Esophagus muscularis mucosa (tissue), 4 donors: Measurements from ENCODE around the gene CXCL8. TPM values are rescaled to one million over a fixed set of nuclear protein-coding genes. Genes with fewer than 3 reads are reported as not detected.

ENCODE experiments used
- DNase-seq: peaks from one replicate; pipeline ENCODE4 v3.0.0-alpha.2; 2017; ENCODE audit errors: extremely low spot score
- H3K27ac ChIP-seq, 4 donors: fragments of 200-600 bp; sonication (generic); replicated peaks in 1 of 4; 1 replicate in 3 of 4; 2 replicates in 1 of 4; pipeline ENCODE4 v1.5.1; 2016 to 2019; ENCODE audit warnings: mild to moderate bottlenecking in 1 of 4
- H3K27me3 ChIP-seq, 4 donors: fragments of 200-600 bp; sonication (generic); one replicate each; pipeline versions ENCODE4 v1.5.1 to v1.6.0; 2016 to 2019
- H3K36me3 ChIP-seq, 4 donors: fragments of 200-600 bp; sonication (generic); one replicate each; pipeline ENCODE4 v1.5.1; 2016 to 2019
- H3K4me1 ChIP-seq, 4 donors: fragments of 200-600 bp; sonication (generic); one replicate each; pipeline ENCODE4 v1.5.1; 2016 to 2019
- H3K4me3 ChIP-seq, 4 donors: fragments of 200-600 bp; sonication (generic); 1 replicate in 2 of 4; 2 replicates in 2 of 4; pipeline ENCODE4 v1.5.1; 2016 to 2019; ENCODE audit warnings: mild to moderate bottlenecking in 4 of 4, moderate library complexity in 1 of 4
- H3K9me3 ChIP-seq, 4 donors: fragments of 200-600 bp; sonication (generic); 1 replicate in 3 of 4; 2 replicates in 1 of 4; pipeline ENCODE4 v1.5.1; 2016 to 2019
- EP300 ChIP-seq: sonication (generic); formaldehyde crosslinking; IDR thresholded peaks from one replicate; pipeline ENCODE4 v1.6.1; 2017; ENCODE audit warnings: antibody characterized with exemption
- POLR2A ChIP-seq: fragments of 450-650 bp; IDR thresholded peaks from one replicate; pipeline ENCODE4 v1.6.1; 2017; ENCODE audit warnings: antibody characterized with exemption, moderate library complexity, mild to moderate bottlenecking, low read depth
- POLR2AphosphoS5 ChIP-seq, 2 donors: sonication (generic); formaldehyde crosslinking; IDR thresholded peaks; one replicate each; pipeline ENCODE4 v1.6.1; 2017; ENCODE audit warnings: antibody characterized with exemption in 2 of 2
- WGBS: methylation state at CpG from one replicate; pipeline ENCODE4 v1.1.5; 2018; 5-methylcytosine and 5-hydroxymethylcytosine counted together
- intact Hi-C: fragments of 100-400 bp; cut with DNase I; formaldehyde crosslinking; loops from one replicate; pipeline ENCODE4 v1.15.1; 2023
- total RNA-seq, 4 donors: library from RNA; depleted of rRNA; stranded (reverse); fragments of >200 nt; gene quantifications; one replicate each; pipeline versions ENCODE4 v1.1.0 to v1.2.1, GENCODE V29; 2016
- TF ChIP-seq, protein P1 (sequence below), 3 experiments: fragments of 200-600 bp in 2 of 3; fragments of 450-650 bp in 1 of 3; sonication (generic) in 2 of 3; IDR thresholded peaks; one replicate each; pipeline ENCODE4 v1.5.1; 2017 to 2019; ENCODE audit warnings: antibody characterized with exemption in 3 of 3, mild to moderate bottlenecking in 2 of 3, moderate library complexity in 1 of 3

The CXCL8 gene
- total RNA-seq, 4 donors from 2014 or later: 8.0 TPM; not detected in 3

DNA sequence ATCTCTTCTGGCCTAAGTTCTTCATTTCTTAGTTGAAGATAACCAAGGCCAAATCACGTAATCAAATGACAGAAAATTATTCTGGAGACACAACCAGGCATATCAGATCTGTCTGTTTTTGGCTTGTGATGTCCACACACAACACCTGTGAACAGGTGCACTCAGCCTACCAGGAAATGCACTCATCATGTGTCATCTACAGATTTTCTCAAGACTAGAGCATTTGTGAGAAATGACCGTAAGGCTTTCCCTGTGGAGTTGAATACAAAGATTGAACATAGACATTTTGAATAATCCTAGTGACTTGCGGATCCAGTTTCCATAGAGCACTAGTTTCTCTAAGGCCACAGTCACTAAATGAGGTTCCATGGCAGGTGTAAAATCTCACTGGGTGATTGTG, 26.7 kb upstream of the CXCL8 start:
- TF ChIP-seq, protein P1, sequence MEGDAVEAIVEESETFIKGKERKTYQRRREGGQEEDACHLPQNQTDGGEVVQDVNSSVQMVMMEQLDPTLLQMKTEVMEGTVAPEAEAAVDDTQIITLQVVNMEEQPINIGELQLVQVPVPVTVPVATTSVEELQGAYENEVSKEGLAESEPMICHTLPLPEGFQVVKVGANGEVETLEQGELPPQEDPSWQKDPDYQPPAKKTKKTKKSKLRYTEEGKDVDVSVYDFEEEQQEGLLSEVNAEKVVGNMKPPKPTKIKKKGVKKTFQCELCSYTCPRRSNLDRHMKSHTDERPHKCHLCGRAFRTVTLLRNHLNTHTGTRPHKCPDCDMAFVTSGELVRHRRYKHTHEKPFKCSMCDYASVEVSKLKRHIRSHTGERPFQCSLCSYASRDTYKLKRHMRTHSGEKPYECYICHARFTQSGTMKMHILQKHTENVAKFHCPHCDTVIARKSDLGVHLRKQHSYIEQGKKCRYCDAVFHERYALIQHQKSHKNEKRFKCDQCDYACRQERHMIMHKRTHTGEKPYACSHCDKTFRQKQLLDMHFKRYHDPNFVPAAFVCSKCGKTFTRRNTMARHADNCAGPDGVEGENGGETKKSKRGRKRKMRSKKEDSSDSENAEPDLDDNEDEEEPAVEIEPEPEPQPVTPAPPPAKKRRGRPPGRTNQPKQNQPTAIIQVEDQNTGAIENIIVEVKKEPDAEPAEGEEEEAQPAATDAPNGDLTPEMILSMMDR (IDR thresholded peaks at IDR 0.05): no peak
- TF ChIP-seq EP300 (no peak), POLR2A (no peak), POLR2AphosphoS5 (IDR thresholded peaks at IDR 0.05) (no peak)
- no peaks in the 10 kb centered on the region for H3K9me3 ChIP-seq
- no peak overlapping the region for H3K4me3 ChIP-seq
- no peaks in the 10 kb centered on the region for H3K36me3 ChIP-seq
- no peaks in the 10 kb centered on the region for H3K4me1 ChIP-seq
- WGBS: 100% methylated on average over 3 of the region's 3 CpGs
- DNase-seq: no peak
- no peak overlapping the region for H3K27ac ChIP-seq
- H3K27me3 ChIP-seq: no peaks in the 10 kb centered on the region
- intact Hi-C loops: no loop called here

DNA sequence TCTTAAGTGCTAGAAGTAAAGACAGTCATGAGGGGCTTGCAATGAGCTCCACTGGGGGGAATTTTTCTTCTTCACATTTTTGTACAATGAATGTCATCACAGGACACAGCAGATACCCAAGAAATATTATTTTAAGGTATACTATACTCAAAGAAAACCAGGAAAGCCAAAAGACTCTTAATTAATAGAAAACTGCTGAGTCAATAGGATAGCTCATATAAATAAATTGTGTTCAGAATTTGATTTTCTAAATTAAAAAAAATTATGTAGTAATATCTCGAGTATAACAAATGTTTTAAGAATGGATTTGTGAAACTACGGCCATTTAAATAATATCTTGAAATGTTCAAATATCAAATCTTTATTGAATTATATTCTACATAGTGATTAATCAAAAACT, 25.7 kb upstream of the CXCL8 start:
- Histone ChIP-seq H3K4me3 (no peak overlapping the region), H3K27ac (no peak overlapping the region), H3K36me3 (no peaks in the 10 kb centered on the region), H3K27me3 (no peaks in the 10 kb centered on the region), H3K4me1 (no peaks in the 10 kb centered on the region), H3K9me3 (no peaks in the 10 kb centered on the region)
- 95% methylated on average over 2 of the region's 2 CpGs for WGBS
- intact Hi-C loops: no loop called here
- DNase-seq: no peak
- TF ChIP-seq POLR2AphosphoS5 (IDR thresholded peaks at IDR 0.05) (no peak), POLR2A (no peak)
- TF ChIP-seq, protein P1 (IDR thresholded peaks at IDR 0.05): no peak

- DNase-seq: no peak
- TF ChIP-seq POLR2AphosphoS5 (IDR thresholded peaks at IDR 0.05) (no peak), EP300 (no peak), POLR2A (no peak)
- TF ChIP-seq, protein P1 (IDR thresholded peaks at IDR 0.05): no peak
- no peaks in the 10 kb centered on the region for H3K36me3 ChIP-seq
- WGBS: 87% methylated on average over 2 of the region's 2 CpGs
- H3K4me1 ChIP-seq: no peaks in the 10 kb centered on the region
- intact Hi-C loops: no loop called here
- H3K9me3 ChIP-seq: no peaks in the 10 kb centered on the region
- H3K27me3 ChIP-seq: no peaks in the 10 kb centered on the region
- H3K27ac ChIP-seq: no peak overlapping the region
- no peak overlapping the region for H3K4me3 ChIP-seq
Observed at GRCh38 chr4:73715659-73716058, 24.7 kb upstream of the CXCL8 start.

DNA sequence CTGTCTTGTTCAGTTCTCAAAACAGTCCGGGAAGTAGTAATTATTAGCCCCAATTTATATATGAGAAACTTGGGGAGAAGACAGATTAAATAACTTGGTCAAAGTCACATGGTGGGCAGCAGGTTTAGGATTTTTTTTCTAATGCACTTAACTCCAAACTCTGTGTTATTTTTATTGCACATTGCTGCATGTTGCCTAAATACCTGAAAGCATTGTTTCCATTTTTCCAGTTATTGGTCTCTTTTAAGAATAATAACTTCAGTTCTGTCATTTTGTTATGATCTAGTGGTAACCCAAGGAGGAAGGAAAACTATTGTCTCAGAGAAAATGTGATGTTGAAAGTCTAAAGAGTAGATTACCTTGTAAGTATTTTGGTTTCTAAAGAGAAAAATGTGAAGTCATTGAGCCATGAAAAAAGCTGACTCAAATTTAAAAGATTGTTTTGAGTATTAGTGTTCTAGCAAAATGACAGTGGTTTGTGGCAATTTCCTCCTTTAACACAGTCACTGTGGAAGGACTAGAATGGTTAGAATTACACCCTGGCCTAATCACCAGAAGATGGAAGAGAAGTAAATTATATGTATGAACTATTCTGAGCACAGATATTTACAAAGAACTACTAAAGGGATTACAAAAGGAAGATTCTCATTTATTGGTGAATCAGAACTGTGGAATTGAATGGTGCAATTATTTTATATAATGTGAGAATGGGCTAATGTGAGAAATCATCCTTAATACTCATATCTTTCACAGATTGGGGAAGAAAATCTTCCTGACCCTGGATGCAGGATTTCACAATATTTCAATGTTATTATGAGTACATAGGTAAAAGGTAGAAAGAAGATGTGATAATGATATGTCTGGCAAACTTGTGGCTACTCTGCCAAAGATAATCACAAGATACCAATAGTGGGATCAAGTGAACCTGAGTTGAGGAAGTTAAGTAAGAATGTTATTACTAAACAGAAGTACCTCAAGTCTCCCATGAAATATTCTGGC, 21.7 kb upstream of the CXCL8 start:
- Histone ChIP-seq H3K9me3 (no peaks in the 10 kb centered on the region), H3K27me3 (no peaks in the 10 kb centered on the region), H3K27ac (no peak overlapping the region), H3K4me3 (no peak overlapping the region), H3K36me3 (no peaks in the 10 kb centered on the region), H3K4me1 (no peaks in the 10 kb centered on the region)
- TF ChIP-seq POLR2AphosphoS5 (IDR thresholded peaks at IDR 0.05): no peak
- TF ChIP-seq, protein P1 (IDR thresholded peaks at IDR 0.05): no peak
- no peak for TF ChIP-seq EP300
- no peak for TF ChIP-seq POLR2A
- intact Hi-C loops: no loop called here
- no peak for DNase-seq
- WGBS: 81% methylated on average over 1 of the region's 1 CpG
